H9 (cell line): Measurements from ENCODE around the gene B3GLCT. TPM values are rescaled to one million over a fixed set of nuclear protein-coding genes. Genes with fewer than 3 reads are reported as not detected.

ENCODE experiments used
- DNase-seq: peaks from one replicate; pipeline ENCODE4 v3.0.0-alpha.2; 2017
- H2AFZ ChIP-seq: one replicate; pipeline ENCODE4 v1.6.1; 2013; ENCODE audit warnings: mild to moderate bottlenecking, low read length, control low read depth, moderate library complexity
- H2AK5ac ChIP-seq: 2 replicates; pipeline ENCODE4 v1.6.1; 2013; ENCODE audit warnings: low read length, control low read depth, mixed read lengths; ENCODE audit not compliant: insufficient read length
- H2BK120ac ChIP-seq: one replicate; pipeline ENCODE4 v1.6.1; 2013; ENCODE audit warnings: low read depth, mild to moderate bottlenecking, low read length, control low read depth, inconsistent platforms; ENCODE audit not compliant: poor library complexity, severe bottlenecking
- H2BK12ac ChIP-seq: 2 replicates; pipeline ENCODE4 v1.6.1; 2013; ENCODE audit warnings: low read length, control low read depth, mixed read lengths, low read depth; ENCODE audit not compliant: insufficient read length
- H2BK15ac ChIP-seq: 2 replicates; pipeline ENCODE4 v1.6.1; 2013; ENCODE audit warnings: low read depth, low read length, control low read depth
- H2BK20ac ChIP-seq: one replicate; pipeline ENCODE4 v1.6.1; 2013; ENCODE audit warnings: low read depth, mild to moderate bottlenecking, low read length, control low read depth, inconsistent platforms; ENCODE audit not compliant: poor library complexity, severe bottlenecking
- H2BK5ac ChIP-seq: 2 replicates; pipeline ENCODE4 v1.6.1; 2013; ENCODE audit warnings: low read length, control low read depth, mixed read lengths; ENCODE audit not compliant: insufficient read length
- H3K14ac ChIP-seq: 2 replicates; pipeline ENCODE4 v1.6.1; 2013; ENCODE audit warnings: low read length, control low read depth; ENCODE audit not compliant: insufficient read depth
- H3K18ac ChIP-seq: 2 replicates; pipeline ENCODE4 v1.6.1; 2013; ENCODE audit warnings: low read depth, mild to moderate bottlenecking, mixed read lengths, low read length, control low read depth; ENCODE audit not compliant: insufficient read length
- H3K23ac ChIP-seq: 2 replicates; pipeline ENCODE4 v1.6.1; 2013; ENCODE audit warnings: low read length, control low read depth, mixed read lengths, low read depth; ENCODE audit not compliant: insufficient read length
- H3K23me2 ChIP-seq: 2 replicates; pipeline ENCODE4 v1.6.1; 2013; ENCODE audit warnings: low read depth, mild to moderate bottlenecking, mixed read lengths, low read length, control low read depth; ENCODE audit not compliant: insufficient read length, poor library complexity, severe bottlenecking
- H3K27ac ChIP-seq: 2 replicates; pipeline ENCODE4 v1.5.1; 2013; ENCODE audit warnings: low read length, control low read depth, mixed read lengths, low read depth; ENCODE audit not compliant: insufficient read length
- H3K27me3 ChIP-seq: 2 replicates; pipeline ENCODE4 v1.6.1; 2013; ENCODE audit warnings: low read length, control low read depth, inconsistent platforms; ENCODE audit not compliant: insufficient read depth
- H3K4ac ChIP-seq: 2 replicates; pipeline ENCODE4 v1.6.1; 2013; ENCODE audit warnings: low read depth, mild to moderate bottlenecking, control low read depth, inconsistent platforms, low read length, moderate library complexity
- H3K4me1 ChIP-seq: 2 replicates; pipeline ENCODE4 v1.6.1; 2013; ENCODE audit warnings: low read length, control low read depth, inconsistent platforms; ENCODE audit not compliant: insufficient read depth
- H3K4me2 ChIP-seq: 2 replicates; pipeline ENCODE4 v1.6.1; 2013; ENCODE audit warnings: low read length, control low read depth, mixed read lengths; ENCODE audit not compliant: insufficient read length, insufficient read depth
- H3K56ac ChIP-seq: 2 replicates; pipeline ENCODE4 v1.6.1; 2013; ENCODE audit warnings: low read depth, mild to moderate bottlenecking, mixed read lengths, low read length, control low read depth; ENCODE audit not compliant: insufficient read length
- H3K79me1 ChIP-seq: 2 replicates; pipeline ENCODE4 v1.6.1; 2013; ENCODE audit warnings: low read depth, mild to moderate bottlenecking, moderate library complexity, low read length, control low read depth, inconsistent platforms; ENCODE audit not compliant: insufficient read depth, poor library complexity, severe bottlenecking
- H3K79me2 ChIP-seq: 2 replicates; pipeline ENCODE4 v1.6.1; 2013; ENCODE audit warnings: low read length, control low read depth, inconsistent platforms; ENCODE audit not compliant: insufficient read depth
- H3K9ac ChIP-seq: 2 replicates; pipeline ENCODE4 v1.6.1; 2013; ENCODE audit warnings: low read length, control low read depth, mixed read lengths; ENCODE audit not compliant: insufficient read length; ENCODE audit errors: extremely low read depth
- H3K9me3 ChIP-seq: one replicate; pipeline ENCODE4 v1.6.1; 2013; ENCODE audit warnings: low read depth, low read length, inconsistent platforms; ENCODE audit not compliant: control insufficient read depth
- H3T11ph ChIP-seq: one replicate; pipeline ENCODE4 v1.6.1; 2013; ENCODE audit warnings: mild to moderate bottlenecking, low read length, control low read depth, inconsistent platforms
- H4K20me1 ChIP-seq: one replicate; pipeline ENCODE4 v1.6.1; 2013; ENCODE audit not compliant: control insufficient read depth, insufficient read length, insufficient read depth
- H4K5ac ChIP-seq: 2 replicates; pipeline ENCODE4 v1.6.1; 2013; ENCODE audit warnings: low read depth, mild to moderate bottlenecking, mixed read lengths, low read length, control low read depth; ENCODE audit not compliant: insufficient read length
- H4K8ac ChIP-seq: replicated peaks from 2 replicates; pipeline ENCODE4 v1.6.1; 2013; ENCODE audit warnings: low read length, control low read depth, mixed read lengths, low read depth; ENCODE audit not compliant: insufficient read length
- H4K91ac ChIP-seq: 2 replicates; pipeline ENCODE4 v1.6.1; 2013; ENCODE audit warnings: low read depth, mild to moderate bottlenecking, moderate library complexity, mixed read lengths, low read length, control low read depth; ENCODE audit not compliant: insufficient read length
- H3K27ac Mint-ChIP-seq, 3 experiments: 2 replicates in 2 of 3; 3 replicates in 1 of 3; pipeline ENCODE4 v1.8.0; 2020 to 2021; ENCODE audit warnings: mixed read lengths in 3 of 3, mild to moderate bottlenecking in 1 of 3, moderate library complexity in 1 of 3
- H3K27me3 Mint-ChIP-seq: 2 replicates; pipeline ENCODE4 v1.8.0; 2021; ENCODE audit warnings: low read depth, mild to moderate bottlenecking, moderate library complexity, mixed read lengths
- H3K36me3 Mint-ChIP-seq, 3 experiments: 2 replicates in 2 of 3; 3 replicates in 1 of 3; pipeline ENCODE4 v1.8.0; 2020 to 2021; ENCODE audit warnings: low read depth in 3 of 3, mixed read lengths in 3 of 3; ENCODE audit not compliant: insufficient read depth in 1 of 3
- H3K4me1 Mint-ChIP-seq, 2 experiments: 2 replicates each; pipeline ENCODE4 v1.8.0; 2020; ENCODE audit warnings: mixed read lengths in 2 of 2
- H3K4me3 Mint-ChIP-seq, 2 experiments: 2 replicates in 1 of 2; 3 replicates in 1 of 2; pipeline ENCODE4 v1.8.0; 2020 to 2021; ENCODE audit warnings: mild to moderate bottlenecking in 2 of 2, mixed read lengths in 2 of 2, moderate library complexity in 1 of 2
- H3K9me3 Mint-ChIP-seq, 2 experiments: 2 replicates in 1 of 2; 3 replicates in 1 of 2; pipeline ENCODE4 v1.8.0; 2020; ENCODE audit warnings: mild to moderate bottlenecking in 2 of 2, mixed read lengths in 2 of 2, moderate library complexity in 1 of 2
- CTCF ChIP-seq: fragments of 200-600 bp; sonication (generic); conservative IDR thresholded peaks from 3 replicates; pipeline ENCODE4 v1.8.0; 2021; ENCODE audit warnings: antibody characterized with exemption, mild to moderate bottlenecking
- whole genome bisulfite sequencing: extraction: QIAGEN DNeasy Blood & Tissue Kit; methylation state at CpG from one replicate; pipeline ENCODE4 v1.1.7; 2013; ENCODE audit warnings: missing lambda C conversion rate, low lambda C conversion rate, mixed read lengths; ENCODE audit not compliant: insufficient read length; ENCODE audit errors: extremely low coverage; 5-methylcytosine and 5-hydroxymethylcytosine counted together
- total RNA-seq: library from RNA; stranded (reverse); gene quantifications from 2 replicates; pipeline ENCODE4 v1.2.1, GENCODE V29; 2021

Gene B3GLCT
- total RNA-seq, 1 experiment from 2014 or later, result 5.4 TPM

GRCh38 chr13:31346891-31347290 is 147.1 kb downstream of the B3GLCT start:
- no peak overlapping the region for H2BK20ac ChIP-seq
- peaks cover 3% of the 10 kb centered on the region; the same call in 1 of the 2 replicates for H3K4me1 ChIP-seq
- TF ChIP-seq CTCF, result no peak
- no peaks in the 10 kb centered on the region for H3K9me3 ChIP-seq
- no peak overlapping the region for H2AK5ac ChIP-seq
- H2BK5ac ChIP-seq, result no peak overlapping the region
- H2BK120ac ChIP-seq, result no peak overlapping the region
- H2AFZ ChIP-seq, result no peak overlapping the region
- H3K18ac ChIP-seq, result no peak overlapping the region
- no peak overlapping the region for H3K9ac ChIP-seq
- Mint-ChIP-seq H3K4me3 (no peak overlapping the region), H3K27me3 (no peaks in the 10 kb centered on the region; the same call in 1 of the 2 replicates), H3K27ac (no peak overlapping the region; a peak in 1 of 7 replicates), H3K4me1 (peaks cover 0 to 5% of the 10 kb centered on the region in 2 experiments; a peak in 3 of 4 replicates), H3K36me3 (peaks cover 0 to 3% (median 0%) of the 10 kb centered on the region in 3 experiments; a peak in 2 of 7 replicates), H3K9me3 (peaks cover under 1 to 7% of the 10 kb centered on the region in 2 experiments; a peak in 4 of 5 replicates)
- no peaks in the 10 kb centered on the region for H4K20me1 ChIP-seq
- no peak overlapping the region for H3K4me2 ChIP-seq
- no peaks in the 10 kb centered on the region for H3K79me1 ChIP-seq
- H3K79me2 ChIP-seq, result no peaks in the 10 kb centered on the region
- no peak overlapping the region for H2BK12ac ChIP-seq
- H4K5ac ChIP-seq, result no peak overlapping the region
- WGBS, result no CpG with 5 or more reads among the region's 2 CpGs
- no peak overlapping the region for H3K27ac ChIP-seq
- H3K27me3 ChIP-seq, result no peaks in the 10 kb centered on the region
- H4K8ac ChIP-seq, result no peak overlapping the region
- no peak overlapping the region for H3K14ac ChIP-seq
- H3T11ph ChIP-seq, result no peak overlapping the region
- no peak overlapping the region for H4K91ac ChIP-seq
- no peak overlapping the region for H3K23ac ChIP-seq
- no peak for DNase-seq
- no peak overlapping the region for H3K56ac ChIP-seq
- no peak overlapping the region for H3K4ac ChIP-seq
- H3K23me2 ChIP-seq, result no peaks in the 10 kb centered on the region
- H2BK15ac ChIP-seq, result no peak overlapping the region
